HG03108 (cell line): ENCODE data around the gene SEMA4F.
"Not testable (repeated sequence)": the region's sequence is repeated elsewhere in the genome, so short reads cannot be mapped to it uniquely, and the experiment has no call there.

ENCODE experiments used
- ATAC-seq: cut with Tn5 transposase; IDR thresholded peaks from one replicate; pipeline ENCODE4 v1.9.1; 2021; ENCODE audit warnings: moderate library complexity; ENCODE audit not compliant: unreplicated experiment

SEMA4F gene

GRCh38 chr2:74653985-74654882 is at the start of gene SEMA4F:
TSS of gene SEMA4F (plus strand) at chr2:74654247. CDS start at chr2:74654377, 130 bp downstream.
- ATAC-seq, result peak; percentile 100

- ATAC-seq, result no peak
These were observed 47.1 kb upstream of the SEMA4F start for GRCh38 chr2:74606927-74607326.

- ATAC-seq, result no peak
These were observed 36.9 kb upstream of the SEMA4F start for GRCh38 chr2:74617122-74617521.

GRCh38 chr2:74618410-74619083 is 35.5 kb upstream of the SEMA4F start:
- ATAC-seq, result no peak

- ATAC-seq, result peak; percentile 64
These were observed 34.3 kb upstream of the SEMA4F start for GRCh38 chr2:74619651-74620297.

GRCh38 chr2:74620671-74621070 is 33.4 kb upstream of the SEMA4F start:
- ATAC-seq, result no peak

- no peak for ATAC-seq
These were observed 28.2 kb upstream of the SEMA4F start for GRCh38 chr2:74625658-74626425.

- no peak for ATAC-seq
These were observed 25.4 kb upstream of the SEMA4F start for GRCh38 chr2:74628538-74629105.

- not testable (repeated sequence) for ATAC-seq
These were observed 23.6 kb upstream of the SEMA4F start for GRCh38 chr2:74630454-74630853.

- no peak for ATAC-seq
These were observed 21.7 kb upstream of the SEMA4F start for GRCh38 chr2:74632209-74632938.

- ATAC-seq, result no peak
These were observed 21.1 kb upstream of the SEMA4F start for GRCh38 chr2:74632939-74633312.

- ATAC-seq, result no peak
These were observed 14.5 kb upstream of the SEMA4F start for GRCh38 chr2:74639550-74639949.

GRCh38 chr2:74645344-74645743 is 8.7 kb upstream of the SEMA4F start:
- ATAC-seq, result no peak

- ATAC-seq, result no peak
These were observed 7.8 kb upstream of the SEMA4F start for GRCh38 chr2:74646201-74646600.

- no peak for ATAC-seq
These were observed 7.1 kb upstream of the SEMA4F start for GRCh38 chr2:74646834-74647482.

- no peak for ATAC-seq
These were observed 6.0 kb upstream of the SEMA4F start, which contains the start of gene M1AP for GRCh38 chr2:74648009-74648443. TSS of gene M1AP (minus strand) at chr2:74648330. CDS start at chr2:74640275, 8,055 bp downstream.

GRCh38 chr2:74653589-74653984 is 460 bp upstream of the SEMA4F start:
- peak; percentile 2 for ATAC-seq

- no peak for ATAC-seq
These were observed 1.5 kb downstream of the SEMA4F start for GRCh38 chr2:74655579-74655978.

- no peak for ATAC-seq
These were observed 4.5 kb downstream of the SEMA4F start for GRCh38 chr2:74658516-74658915.
